CD4-positive, alpha-beta T cell treated with Interleukin-2 at 100 ng/mL for 4 hours (primary cell): ENCODE data around the gene TTC9C.
"Not testable (repeated sequence)": the region's sequence is repeated elsewhere in the genome, so short reads cannot be mapped to it uniquely, and the experiment has no call there.

ENCODE experiments used
- DNase-seq: peaks from one replicate; pipeline ENCODE4 v3.0.0-alpha.2; 2020; ENCODE audit warnings: low spot score

TTC9C gene

DNA sequence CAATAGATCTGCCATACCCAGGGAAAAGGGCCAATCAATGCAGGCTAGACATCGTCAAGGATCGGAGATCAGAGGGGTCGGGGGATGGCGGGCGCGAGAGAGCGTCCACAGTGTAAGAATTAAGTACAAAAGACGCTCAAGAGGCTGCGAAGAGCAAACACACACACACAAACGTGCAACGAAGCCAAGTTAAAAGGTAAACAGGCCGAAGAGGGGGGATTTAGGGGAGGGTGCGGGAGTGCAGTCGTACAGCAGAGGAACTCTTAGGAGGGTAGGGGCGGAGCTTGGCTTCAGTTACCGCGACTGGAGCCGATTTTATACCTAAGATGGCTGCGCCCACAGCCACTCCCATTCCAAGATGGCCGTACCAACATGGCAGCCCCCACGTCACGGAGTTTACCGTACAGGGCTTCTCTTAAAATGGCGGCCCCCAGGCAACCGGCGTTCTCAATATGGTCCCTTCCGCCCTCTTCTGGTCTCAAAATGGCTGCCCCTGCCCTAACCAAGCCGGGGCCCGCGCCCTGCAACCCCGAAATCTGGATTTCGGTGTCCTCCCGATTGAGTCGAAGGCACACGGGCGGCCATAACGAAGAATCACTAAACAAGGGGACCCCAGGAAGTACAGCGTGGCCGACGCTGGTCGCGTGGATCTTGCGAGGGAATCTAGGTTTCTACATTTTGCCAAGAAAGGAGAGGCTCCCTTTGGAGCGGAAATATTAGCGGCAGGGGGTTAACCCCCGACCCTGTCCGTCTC lies 18.9 kb upstream of the TTC9C start:
- peak; percentile 98 for DNase-seq

DNA sequence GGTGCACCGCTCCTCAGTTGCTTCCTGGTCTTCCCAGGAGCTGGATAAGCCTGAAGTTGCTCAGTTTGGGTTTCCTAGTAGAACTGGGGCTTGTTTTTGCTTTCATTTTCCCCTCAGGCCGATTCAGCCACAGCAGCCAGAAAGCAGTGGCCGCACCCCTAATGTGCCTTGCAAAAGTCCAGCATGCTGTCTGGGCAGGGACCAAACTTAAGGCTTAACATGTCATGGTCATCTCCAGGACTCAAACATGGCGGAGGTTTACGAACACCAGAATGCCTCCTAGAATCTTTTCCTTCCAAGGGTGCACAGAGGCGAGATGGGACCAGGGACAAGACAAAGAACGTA lies 18.3 kb upstream of the TTC9C start:
- DNase-seq = no peak

DNA sequence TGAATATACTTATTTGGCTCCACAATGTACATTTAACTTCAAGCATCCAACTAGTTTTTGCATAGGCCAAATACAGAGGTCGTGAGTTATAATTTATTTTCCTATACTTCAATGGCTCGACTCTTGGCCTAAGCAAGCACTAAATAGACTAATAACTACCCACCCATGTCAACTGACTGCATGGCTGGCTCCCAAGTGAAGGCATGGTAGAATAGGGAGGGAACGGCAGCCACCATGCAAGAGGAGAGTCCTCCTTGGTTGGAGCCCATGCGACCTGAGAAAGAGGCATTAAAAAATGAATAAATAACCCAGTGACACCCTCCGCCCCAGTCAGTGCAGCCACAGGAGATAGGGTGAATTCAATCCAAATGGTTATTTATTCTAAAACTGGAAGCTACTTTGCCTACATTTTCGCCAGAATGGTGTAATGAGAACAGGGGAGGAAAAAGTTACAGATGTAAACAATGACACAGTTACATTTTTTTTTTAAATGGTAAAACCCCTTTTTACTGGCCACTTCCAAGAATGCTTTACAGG lies 15.9 kb upstream of the TTC9C start:
- no peak for DNase-seq

DNA sequence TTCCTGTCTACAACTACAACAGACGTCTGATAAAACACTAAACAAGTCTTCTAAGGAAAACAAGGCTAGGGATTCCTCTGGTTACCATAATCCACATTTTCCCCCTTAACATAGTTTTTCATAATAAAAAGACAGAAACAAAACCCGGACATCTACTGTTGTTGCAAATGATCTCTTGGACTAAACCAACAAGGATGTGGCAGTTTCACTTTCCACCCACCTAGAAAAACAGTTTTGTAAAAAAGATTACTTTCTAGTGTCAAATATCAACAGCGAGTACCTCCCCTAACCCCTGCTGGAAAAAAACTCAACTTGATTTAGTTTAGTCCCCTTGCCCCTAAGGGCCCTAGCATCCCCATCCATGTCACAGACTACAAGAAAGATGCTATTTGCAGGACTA lies 15.4 kb upstream of the TTC9C start:
- DNase-seq = peak; percentile 21

DNA sequence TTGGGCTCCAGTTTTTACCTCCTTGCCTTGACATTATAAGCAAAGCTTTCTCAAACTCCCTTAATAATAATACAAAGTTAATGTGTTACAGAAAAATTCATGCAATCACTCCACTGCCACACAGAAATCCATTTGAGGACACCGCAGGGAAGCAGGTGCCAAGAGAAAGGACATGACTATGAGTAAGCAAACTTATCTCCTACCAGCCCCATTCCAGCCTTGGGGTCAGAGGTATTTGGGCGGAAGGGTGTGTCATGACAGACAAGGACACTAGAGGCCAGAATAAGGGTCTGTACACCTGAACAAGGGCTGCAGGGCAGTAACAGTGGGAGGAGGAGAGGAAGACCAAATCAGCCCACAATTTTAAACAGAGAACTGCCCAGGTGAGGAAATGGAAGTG lies 14.9 kb upstream of the TTC9C start:
- DNase-seq = no peak

DNA sequence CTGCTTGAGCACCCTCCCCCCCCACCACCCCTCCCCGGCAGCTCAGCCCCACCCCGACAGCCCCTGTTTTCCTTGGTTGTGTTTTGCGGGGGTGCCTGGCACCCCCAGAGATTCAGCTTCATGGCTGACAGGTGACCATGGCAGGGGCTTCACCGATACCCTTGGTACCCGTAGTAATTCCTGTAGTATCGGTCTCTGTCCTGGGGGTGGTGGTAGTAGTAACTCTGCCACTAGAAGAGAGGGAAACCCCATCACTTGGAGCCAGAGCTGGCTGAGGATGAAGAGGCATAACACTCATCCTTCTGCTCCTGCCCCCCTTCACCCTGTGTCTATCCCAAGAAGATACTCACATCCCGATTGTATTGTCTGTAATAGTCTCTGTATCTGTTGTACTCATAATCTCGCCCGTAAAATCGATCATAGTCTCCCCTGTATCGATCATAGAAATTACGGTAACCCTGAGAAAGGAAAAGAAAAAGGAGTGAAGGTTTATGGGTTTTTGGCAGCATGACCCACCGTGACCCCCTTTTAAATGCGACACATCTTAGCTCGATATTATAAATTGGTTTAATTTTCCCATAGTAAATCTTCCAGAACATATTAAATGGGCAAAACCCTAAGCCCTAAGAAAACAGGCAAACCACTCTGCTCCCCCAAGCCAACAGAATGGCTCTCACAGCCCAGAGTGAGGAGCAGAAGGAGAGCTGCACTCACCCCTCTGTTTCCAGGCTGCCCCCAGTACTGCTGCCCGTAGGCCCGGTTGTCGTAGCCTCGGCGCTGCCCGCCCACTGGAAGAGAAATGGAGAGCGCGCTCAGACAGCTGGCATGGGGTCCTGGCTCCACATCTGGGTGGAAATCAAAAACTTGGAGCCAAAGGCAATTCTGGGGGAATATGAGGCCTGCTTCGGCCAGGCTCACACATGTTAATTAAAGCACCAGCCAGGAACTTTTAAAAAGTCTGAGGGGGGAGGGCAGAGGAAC lies 12.8 kb upstream of the TTC9C start:
- DNase-seq = no peak

DNA sequence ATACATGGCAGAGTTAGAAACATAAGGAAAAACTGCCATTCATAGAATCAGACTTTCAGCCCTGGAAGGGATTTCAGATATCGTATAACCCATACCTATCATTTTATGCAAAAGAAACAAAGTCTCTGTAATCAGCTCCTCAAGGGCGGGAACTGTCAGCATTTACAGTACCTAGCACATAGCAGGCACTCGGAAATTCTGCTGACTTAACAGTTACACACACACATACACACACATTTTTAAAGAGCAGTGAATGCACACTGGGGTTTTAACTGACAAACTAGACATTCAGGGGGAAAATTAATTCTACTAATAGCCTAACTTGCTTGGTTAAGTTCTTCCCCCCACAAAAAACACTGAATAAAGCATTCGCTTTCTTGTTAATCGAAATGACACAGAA lies 12.1 kb upstream of the TTC9C start:
- DNase-seq = no peak

DNA sequence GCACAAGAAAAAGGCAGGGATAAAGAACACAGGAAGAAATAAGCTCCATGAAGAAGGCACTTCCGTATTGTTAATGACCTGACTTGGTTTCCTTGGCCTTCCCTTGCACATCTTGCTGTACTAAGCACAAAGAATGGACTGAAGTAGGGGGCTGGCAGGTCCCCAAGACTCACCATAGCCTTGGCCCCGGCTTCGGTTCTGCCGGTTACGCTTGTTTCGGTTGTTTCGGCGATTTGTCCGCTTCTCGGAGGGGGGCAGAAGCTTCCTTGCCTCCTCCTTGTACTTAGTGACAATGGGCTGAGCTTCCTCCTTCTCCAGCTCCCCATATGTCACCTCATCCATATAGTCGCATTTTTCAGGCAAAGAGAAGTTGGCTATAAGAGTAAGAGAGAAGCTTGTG lies 11.5 kb upstream of the TTC9C start:
- DNase-seq = no peak

DNA sequence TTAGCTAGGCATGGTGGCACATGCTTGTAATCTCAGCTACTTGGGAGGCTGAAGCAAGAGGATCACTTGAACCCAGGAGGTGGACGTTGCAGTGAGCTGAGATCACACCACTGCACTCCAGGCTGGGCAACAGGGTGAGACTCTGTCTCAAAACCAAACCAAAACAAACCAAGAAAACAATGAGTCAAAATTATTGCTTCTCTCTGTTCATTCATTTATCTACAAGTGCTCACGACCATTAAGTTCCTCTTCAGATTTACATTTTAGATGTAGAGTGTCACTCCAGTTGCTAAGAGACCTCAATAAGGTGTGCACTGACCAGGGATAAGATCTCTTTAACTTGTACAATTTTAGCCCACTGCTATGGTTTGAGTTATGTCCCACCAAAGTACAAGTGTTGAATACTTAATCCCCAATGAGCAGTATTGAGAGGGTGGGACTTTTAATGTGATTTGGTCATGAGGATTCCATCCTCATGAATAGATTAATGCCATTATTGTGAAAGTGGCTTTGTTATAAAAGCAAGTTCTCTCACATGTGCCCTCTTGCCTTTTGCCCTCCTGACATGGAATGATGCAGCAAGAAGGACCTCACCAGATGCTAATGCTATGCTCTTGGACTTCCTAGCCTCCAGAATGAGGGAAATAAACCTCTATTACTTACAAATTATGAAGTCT lies 8.8 kb upstream of the TTC9C start:
- no peak for DNase-seq

DNA sequence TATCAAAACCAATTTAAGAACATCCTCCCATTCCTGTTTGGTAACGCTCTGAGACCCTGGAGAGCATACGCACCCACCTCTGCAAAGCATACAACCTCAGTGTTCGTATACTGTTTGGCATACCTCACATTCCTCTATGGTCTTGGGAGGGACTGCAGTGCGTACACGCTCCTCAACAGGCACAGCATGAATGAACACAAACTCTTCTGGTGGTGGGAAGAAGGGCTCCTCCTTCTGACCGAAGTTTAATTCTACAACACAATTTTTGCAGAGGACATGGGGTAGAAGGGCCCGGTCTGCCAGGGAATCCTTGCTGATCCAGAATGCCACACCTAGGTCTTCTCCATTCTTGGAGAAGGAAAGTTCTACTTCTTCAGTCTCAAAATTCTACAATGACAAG lies 6.3 kb upstream of the TTC9C start:
- no peak for DNase-seq

DNA sequence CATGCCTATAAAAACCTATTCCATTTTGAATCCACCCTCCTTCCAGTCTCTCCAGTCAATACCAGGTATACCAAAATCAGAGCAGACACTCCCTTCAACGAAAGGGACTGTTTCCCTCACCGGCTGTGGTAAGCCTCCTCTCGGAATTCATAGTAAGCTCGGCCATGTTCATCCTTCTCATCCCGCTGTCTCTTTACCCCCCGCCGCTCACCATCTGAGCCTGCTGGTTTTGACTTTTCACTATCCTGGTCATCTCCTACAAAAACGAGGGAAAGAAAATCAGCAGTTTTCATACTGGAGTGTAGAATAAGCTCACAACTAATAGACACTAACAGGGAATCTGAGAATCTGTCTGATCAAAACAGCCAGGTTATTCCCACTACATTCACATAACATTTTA lies 4.1 kb upstream of the TTC9C start:
- no peak for DNase-seq

DNA sequence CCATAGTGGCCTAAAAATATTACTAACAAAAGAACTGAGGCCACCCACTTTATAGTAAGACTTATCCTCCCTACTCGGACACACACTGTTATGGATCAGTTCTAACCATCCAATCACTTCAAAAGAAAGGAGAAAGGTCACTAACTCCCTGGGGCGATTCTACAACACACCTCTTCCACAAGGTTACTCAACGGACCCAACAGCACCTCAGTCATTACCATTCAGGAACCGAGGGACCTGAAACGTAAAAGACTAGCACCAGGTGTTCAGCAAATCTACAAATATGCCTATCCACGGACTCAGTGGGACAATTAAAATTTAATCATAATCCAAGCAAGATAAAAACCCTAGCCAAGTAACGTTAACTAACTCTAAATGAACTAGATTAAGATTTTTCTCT lies 2.6 kb upstream of the TTC9C start:
- no peak for DNase-seq

DNA sequence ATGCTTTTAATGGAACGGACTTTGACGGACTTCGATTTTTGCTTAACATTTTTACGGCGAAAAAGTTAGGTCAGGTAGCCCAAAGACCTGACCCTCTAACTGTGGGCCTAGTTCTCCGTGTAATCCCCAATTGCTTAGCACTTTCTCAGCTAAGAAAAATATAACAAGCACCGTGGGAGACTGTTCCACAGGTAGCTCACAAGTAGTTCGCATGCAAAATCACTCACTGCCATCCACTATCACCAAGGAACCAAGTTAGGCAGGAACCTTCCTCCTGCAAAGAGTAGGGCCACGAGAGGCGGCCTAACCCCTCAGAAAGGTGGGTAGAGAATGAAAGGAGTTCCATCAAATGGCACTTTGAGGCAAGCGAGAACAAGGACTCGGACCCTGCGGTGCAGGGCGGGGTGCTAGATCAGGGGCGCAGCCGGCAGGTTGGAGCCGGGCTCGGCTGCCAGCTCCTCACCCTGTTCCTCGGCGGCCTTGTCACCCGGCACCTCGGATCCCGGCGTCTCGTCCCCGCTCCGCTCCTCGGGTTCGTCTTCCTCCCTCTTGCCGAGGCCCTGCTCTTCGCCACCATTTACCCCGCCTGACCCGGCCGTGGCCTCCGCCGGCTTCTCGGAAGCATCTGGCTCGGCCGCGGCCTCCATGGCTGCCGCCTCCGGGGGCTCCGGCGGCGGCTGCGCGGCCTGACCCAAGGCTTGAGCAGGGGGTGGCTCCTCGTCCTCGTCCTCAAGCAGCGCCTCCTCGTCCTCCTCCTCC lies 2.0 kb upstream of the TTC9C start:
- DNase-seq = no peak

DNA sequence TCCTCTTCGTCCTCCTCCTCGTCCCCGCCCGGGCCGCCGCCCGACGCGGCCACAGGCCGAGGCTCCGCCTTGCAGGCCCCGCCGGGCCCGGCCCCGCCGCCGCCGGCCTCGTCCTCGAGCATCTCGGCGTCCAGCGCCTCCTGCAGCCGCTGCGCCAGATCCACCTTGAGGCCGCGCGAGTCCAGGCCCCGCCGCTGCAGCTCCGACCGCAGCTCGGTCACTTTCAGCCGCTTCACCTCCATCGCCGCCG lies 1.4 kb upstream of the TTC9C start:
- DNase-seq = no peak

DNA sequence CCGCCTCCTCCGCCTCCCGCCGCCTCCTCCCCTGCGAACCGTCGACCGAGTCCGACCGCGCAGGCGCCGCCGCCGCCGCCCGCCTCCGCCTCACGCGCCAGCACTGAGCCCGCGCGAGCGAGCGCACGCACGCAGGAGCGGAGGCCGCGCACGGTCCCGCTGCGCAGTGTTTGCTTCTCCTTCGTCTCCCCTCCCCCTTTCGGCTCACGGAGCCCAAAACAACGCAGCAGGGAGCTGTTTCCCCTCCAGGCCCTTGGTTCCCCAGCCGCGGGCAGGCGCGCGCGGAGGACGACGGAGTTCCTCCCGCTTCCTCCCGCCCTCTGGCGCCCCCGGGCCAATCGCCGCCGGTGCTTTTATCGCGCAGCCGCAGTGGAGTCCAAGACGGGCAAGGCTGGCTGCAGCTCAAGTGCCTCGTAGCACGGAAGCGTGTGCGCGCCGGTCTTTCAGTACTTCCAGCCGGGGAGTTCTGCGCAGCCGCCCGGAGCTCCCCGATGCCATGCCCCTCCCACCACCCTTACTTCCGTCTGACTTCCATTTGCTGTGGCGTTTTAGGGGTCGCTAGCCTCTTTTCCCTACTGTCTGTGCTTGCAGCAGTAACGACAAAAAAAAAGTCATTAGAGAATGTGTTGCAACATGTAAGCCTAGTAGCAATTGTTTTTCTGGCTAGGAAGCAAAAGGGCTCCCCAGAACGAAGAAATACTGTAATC lies 968 bp upstream of the TTC9C start, which contains the start of gene HNRNPUL2:
Gene HNRNPUL2, minus strand, starts transcription at position 293 of the 707 bp plus-strand sequence. CDS start 301 bp downstream, outside the sequence.
- peak; percentile 99 for DNase-seq

DNA sequence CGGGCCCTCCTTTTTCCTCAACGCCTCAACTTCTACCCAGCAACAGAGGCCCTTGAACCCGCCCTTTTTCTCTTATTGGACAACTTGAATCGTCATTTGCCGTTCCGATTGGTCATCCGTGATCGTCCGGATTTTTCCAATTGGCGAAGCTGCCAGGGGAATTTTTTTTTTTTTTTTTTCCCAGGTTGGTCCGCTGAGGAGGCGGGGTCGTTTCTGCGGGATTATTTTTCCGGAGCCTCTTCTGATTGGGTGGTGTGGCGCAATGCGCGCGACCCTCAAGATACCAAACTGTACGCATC lies 465 bp upstream of the TTC9C start:
- peak; percentile 96 for DNase-seq

DNA sequence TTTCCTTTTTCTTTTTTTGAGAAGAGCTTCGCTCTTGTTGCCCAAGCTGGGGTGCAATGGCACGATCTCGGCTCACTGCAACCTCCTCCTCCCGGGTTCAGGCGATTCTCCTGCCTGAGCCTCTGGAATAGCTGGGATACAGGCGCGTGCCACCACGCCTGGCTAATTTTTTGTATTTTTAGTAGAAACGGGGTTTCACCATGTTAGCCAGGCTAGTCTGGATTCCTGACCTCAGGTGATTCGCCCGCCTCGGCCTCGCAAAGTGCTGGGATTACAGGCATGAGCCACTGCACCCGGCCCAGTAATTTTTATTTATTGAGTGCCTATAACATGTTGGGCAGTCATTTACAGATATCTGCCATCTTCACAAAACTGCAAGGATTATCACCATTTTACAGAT lies 1.8 kb downstream of the TTC9C start:
- not testable (repeated sequence) for DNase-seq

DNA sequence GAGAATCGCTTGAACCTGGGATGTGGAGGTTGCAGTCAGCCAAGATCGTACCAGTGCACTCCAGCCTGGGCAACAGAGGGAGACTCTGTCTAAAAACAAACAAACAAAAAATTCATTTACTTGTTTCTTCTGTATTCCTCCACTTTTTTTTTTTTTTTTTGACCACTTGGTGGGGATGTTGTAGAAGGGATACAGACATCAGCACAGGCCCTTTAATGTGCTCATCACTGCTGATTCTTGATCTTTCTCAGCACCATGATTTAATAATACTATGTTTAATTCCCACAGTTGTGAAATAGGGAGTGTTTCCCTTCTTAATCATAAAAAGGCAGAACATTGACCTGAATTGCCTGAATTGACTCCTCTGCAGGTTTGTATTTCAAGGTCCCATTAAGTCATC lies 4.5 kb downstream of the TTC9C start:
- no peak for DNase-seq

DNA sequence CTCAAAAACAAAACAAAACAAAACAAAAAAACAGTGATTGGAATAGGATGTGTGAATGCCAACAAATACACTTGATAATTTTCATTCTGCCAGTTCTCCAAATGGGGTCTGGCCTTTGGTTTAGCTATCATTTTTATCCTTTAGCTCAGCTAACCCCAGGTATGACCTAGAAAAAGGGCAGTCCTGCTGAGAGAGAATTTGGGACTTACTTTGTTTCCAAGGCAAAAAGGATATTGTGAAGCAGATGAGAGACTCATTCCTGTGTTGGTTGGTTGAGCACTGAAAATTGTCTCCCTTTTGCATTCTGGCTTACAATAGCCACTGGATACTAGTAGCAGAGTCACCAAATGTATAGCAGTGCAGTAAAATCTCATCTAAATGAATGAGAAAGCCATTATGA lies 8.9 kb downstream of the TTC9C start:
- DNase-seq = no peak

DNA sequence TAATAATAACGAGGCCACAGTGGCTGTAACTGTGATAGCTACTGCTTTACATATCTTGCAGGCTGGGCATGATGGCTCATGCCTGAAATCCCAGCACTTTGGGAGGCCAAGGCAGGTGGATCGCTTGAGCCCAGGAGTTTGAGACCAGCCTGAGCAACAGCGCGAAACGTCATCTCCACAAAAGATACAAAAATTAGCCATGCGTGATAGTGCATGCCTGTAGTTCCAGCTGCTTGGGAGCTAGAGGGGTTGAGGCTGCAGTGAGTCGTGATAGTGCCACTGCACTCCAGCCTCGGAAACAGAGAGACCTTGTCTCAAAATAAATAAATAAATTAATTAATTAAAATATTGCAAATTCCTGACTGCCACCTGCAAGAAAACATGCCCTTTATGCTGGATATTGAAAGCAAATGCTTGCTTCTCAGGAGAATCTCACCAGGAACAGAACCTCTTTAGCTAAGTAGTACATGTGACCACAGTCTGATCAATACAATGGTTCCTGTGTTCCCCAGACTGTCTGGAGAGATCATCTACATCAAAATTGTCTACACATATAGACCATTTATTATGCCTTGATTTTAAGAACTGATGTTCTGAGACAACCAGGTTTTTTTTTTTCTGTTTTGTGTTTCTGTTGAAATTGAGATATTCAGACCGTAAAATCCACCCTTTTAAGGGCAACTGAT lies 19.3 kb downstream of the TTC9C start:
- no peak for DNase-seq

DNA sequence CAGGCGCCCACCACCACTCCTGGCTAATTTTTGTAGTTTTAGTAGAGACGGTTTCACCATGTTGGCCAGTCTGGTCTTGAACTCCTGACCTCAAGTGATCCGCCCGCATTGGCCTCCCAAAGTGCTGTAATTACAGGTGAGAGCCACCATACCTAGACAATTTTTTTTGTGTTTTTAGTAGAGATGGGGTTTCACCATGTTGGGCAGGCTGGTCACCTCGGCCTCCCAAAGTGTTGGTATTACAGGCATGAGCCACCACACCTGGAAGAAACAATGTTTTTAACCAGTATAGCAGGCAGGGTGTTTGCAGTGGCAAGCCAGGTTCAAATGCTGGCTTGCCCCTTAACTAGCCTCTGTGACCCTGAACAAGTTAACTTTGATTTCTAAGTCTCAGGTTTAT lies 21.6 kb downstream of the TTC9C start:
- not testable (repeated sequence) for DNase-seq
